OCI-LY1 (cell line): ENCODE results near the gene POLR3A.

Experiments used
- EZH2 ChIP-seq: fragments of 200-600 bp; sonication (generic), shearing (Covaris generic); IDR thresholded peaks from 2 replicates; pipeline ENCODE4 v1.8.0; 2017; ENCODE audit warnings: borderline replicate concordance, mixed run types, mild to moderate bottlenecking, antibody characterized with exemption, low read length, moderate library complexity, mixed read lengths
- TF ChIP-seq, protein P1 (sequence below): fragments of 200-600 bp; sonication (generic), shearing (Covaris generic); IDR thresholded peaks from 2 replicates; pipeline ENCODE4 v1.5.1; 2017; ENCODE audit warnings: mild to moderate bottlenecking, antibody characterized with exemption, low read length, moderate library complexity, mixed read lengths

DNA sequence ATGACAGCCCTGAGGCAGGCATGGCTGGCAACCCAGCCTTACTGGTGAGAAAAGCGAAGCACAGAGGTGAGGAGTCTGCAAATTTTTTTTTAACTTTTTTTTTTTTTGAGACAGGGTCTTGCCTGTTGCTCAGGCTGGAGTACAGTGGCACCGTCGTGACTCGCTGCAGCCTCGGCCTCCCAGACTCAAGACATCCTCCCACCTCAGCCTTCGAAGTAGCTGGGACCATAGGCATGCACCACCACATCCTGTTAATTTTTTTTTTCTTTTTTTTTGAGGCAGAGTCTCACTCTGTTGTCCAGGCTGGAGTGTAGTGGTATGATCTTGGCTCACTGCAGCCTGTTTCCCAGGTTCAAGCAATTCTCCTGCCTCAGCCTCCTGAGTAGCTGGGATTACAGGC, 67.6 kb downstream of the POLR3A start:
- TF ChIP-seq, protein P1, sequence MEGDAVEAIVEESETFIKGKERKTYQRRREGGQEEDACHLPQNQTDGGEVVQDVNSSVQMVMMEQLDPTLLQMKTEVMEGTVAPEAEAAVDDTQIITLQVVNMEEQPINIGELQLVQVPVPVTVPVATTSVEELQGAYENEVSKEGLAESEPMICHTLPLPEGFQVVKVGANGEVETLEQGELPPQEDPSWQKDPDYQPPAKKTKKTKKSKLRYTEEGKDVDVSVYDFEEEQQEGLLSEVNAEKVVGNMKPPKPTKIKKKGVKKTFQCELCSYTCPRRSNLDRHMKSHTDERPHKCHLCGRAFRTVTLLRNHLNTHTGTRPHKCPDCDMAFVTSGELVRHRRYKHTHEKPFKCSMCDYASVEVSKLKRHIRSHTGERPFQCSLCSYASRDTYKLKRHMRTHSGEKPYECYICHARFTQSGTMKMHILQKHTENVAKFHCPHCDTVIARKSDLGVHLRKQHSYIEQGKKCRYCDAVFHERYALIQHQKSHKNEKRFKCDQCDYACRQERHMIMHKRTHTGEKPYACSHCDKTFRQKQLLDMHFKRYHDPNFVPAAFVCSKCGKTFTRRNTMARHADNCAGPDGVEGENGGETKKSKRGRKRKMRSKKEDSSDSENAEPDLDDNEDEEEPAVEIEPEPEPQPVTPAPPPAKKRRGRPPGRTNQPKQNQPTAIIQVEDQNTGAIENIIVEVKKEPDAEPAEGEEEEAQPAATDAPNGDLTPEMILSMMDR: no peak
- TF ChIP-seq EZH2: no peak
